Fibroblast of pulmonary artery (primary cell): Measurements from ENCODE around the gene C17orf107.

Source experiments
- DNase-seq: peaks from one replicate; pipeline ENCODE4 v3.0.0-alpha.2; 2010; ENCODE audit warnings: low read depth
- H3K4me3 ChIP-seq: replicated peaks from 2 replicates; pipeline ENCODE4 v1.5.1; 2011; ENCODE audit warnings: low read depth, mild to moderate bottlenecking, control low read depth, low read length, moderate library complexity
- CTCF ChIP-seq: IDR thresholded peaks from 2 replicates; pipeline ENCODE4 v1.5.1; 2011; ENCODE audit warnings: mild to moderate bottlenecking, control low read depth, low read length, inconsistent platforms; ENCODE audit errors: missing control alignments

Gene C17orf107

GRCh38 chr17:4879601-4880000 lies 19.7 kb upstream of the C17orf107 start:
- no peak for TF ChIP-seq CTCF
- no peak overlapping the region for H3K4me3 ChIP-seq
- DNase-seq, result no peak

- DNase-seq, result no peak
- TF ChIP-seq CTCF, result no peak
- no peak overlapping the region for H3K4me3 ChIP-seq
Observed at GRCh38 chr17:4880857-4881256, 18.5 kb upstream of the C17orf107 start.

GRCh38 chr17:4881761-4882555 lies 17.4 kb upstream of the C17orf107 start:
- no peak overlapping the region for H3K4me3 ChIP-seq
- DNase-seq, result peak; percentile 46
- peak; percentile 87 for TF ChIP-seq CTCF

- DNase-seq, result no peak
- TF ChIP-seq CTCF, result no peak
- no peak overlapping the region for H3K4me3 ChIP-seq
Observed at GRCh38 chr17:4884489-4884888, 14.8 kb upstream of the C17orf107 start.

GRCh38 chr17:4886830-4887229 lies 12.5 kb upstream of the C17orf107 start:
- no peak for DNase-seq
- H3K4me3 ChIP-seq, result no peak overlapping the region
- no peak for TF ChIP-seq CTCF

GRCh38 chr17:4887581-4887980 lies 11.8 kb upstream of the C17orf107 start:
- no peak for TF ChIP-seq CTCF
- H3K4me3 ChIP-seq, result no peak overlapping the region
- DNase-seq, result no peak
